Effector memory CD8-positive, alpha-beta T cell (primary cell): Measurements from ENCODE around the gene UBE2E1.
"Not testable (repeated sequence)": the region's sequence is repeated elsewhere in the genome, so short reads cannot be mapped to it uniquely, and the experiment has no call there.

Experiments
- ATAC-seq: fragments of 150-1000 bp; cut with Tn5 transposase; replicated peaks from 2 replicates; pipeline ENCODE4 v1.10.0; 2021; ENCODE audit warnings: mild to moderate bottlenecking, moderate library complexity
- DNase-seq, 3 experiments: peaks; one replicate each; pipeline ENCODE4 v3.0.0; 2021
- H3K27ac Mint-ChIP-seq, 2 donors: one replicate each; pipeline ENCODE4 v1.8.0; 2022; ENCODE audit warnings: mild to moderate bottlenecking in 2 of 2, mixed read lengths in 2 of 2, moderate library complexity in 2 of 2
- H3K27me3 Mint-ChIP-seq, 2 donors: one replicate each; pipeline ENCODE4 v1.8.0; 2022; ENCODE audit warnings: mixed read lengths in 2 of 2
- H3K36me3 Mint-ChIP-seq: one replicate; pipeline ENCODE4 v1.8.0; 2022; ENCODE audit warnings: mild to moderate bottlenecking, moderate library complexity, mixed read lengths; ENCODE audit not compliant: insufficient read depth
- H3K4me1 Mint-ChIP-seq, 2 donors: one replicate each; pipeline ENCODE4 v1.8.0; 2022; ENCODE audit warnings: low read depth in 2 of 2, mixed read lengths in 2 of 2
- H3K4me3 Mint-ChIP-seq, 2 donors: one replicate each; pipeline ENCODE4 v1.8.0; 2022; ENCODE audit warnings: mild to moderate bottlenecking in 2 of 2, mixed read lengths in 2 of 2, moderate library complexity in 2 of 2
- H3K9me3 Mint-ChIP-seq, 2 donors: one replicate each; pipeline ENCODE4 v1.8.0; 2022; ENCODE audit warnings: mixed read lengths in 2 of 2

UBE2E1 gene

GRCh38 chr3:23916886-23917678, 111.3 kb downstream of the UBE2E1 start, which contains the start of the genes NKIRAS1 and RPL15:
TSS of gene NKIRAS1 (minus strand) at chr3:23916990. CDS start at chr3:23910904, 6,086 bp downstream.
TSS of gene RPL15 (plus strand) at chr3:23917132. CDS start at chr3:23917860, 728 bp downstream.
- peaks cover 54% of the 10 kb centered on the region for H3K36me3 Mint-ChIP-seq

GRCh38 chr3:23917679-23918303, 112.0 kb downstream of the UBE2E1 start:
- H3K4me1 Mint-ChIP-seq = peaks cover 35 to 44% of the 10 kb centered on the region in 2 donors
- peaks cover 54% of the 10 kb centered on the region for H3K36me3 Mint-ChIP-seq
- DNase-seq, H3K9me3 Mint-ChIP-seq, H3K27me3 Mint-ChIP-seq, ATAC-seq: not testable (repeated sequence)
- peak overlapping the region; percentile 98 to 99 for H3K4me3 Mint-ChIP-seq
- H3K27ac Mint-ChIP-seq = peak overlapping the region; percentile 98

More at GRCh38 chr3:23916886-23917678, 111.3 kb downstream of the UBE2E1 start, which contains the start of the genes NKIRAS1 and RPL15:
- Mint-ChIP-seq H3K9me3 (no peaks in the 10 kb centered on the region), H3K27ac (peak within 1 kb of the TSS; percentile 98), H3K27me3 (no peaks in the 10 kb centered on the region), H3K4me3 (peak within 1 kb of the TSS; percentile 98 to 99), H3K4me1 (peaks cover 35 to 44% of the 10 kb centered on the region in 2 donors)
- ATAC-seq = peak; percentile 90
- DNase-seq = peak; percentile 96 to 97 (median 96)

DNA sequence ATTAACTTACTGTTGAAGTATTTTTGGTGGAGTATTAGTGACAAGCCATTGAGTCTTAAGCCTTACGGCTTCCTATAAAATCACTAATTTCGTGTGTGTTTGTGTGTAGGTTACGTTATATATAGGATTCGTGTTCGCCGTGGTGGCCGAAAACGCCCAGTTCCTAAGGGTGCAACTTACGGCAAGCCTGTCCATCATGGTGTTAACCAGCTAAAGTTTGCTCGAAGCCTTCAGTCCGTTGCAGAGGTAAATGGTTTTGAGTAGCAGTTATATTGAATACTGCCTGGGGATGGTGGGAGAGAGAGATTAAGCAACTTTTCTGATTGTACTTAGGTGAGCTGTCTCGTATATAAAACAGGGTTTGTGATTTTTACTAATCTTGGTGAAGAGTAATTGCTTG, 112.6 kb downstream of the UBE2E1 start:
- Mint-ChIP-seq H3K4me1 (peaks cover 35 to 44% of the 10 kb centered on the region in 2 donors), H3K4me3 (peak overlapping the region; percentile 98 to 99), H3K36me3 (peaks cover 54% of the 10 kb centered on the region), H3K27ac (peak overlapping the region; percentile 98)
- DNase-seq, ATAC-seq, H3K9me3 Mint-ChIP-seq, H3K27me3 Mint-ChIP-seq: not testable (repeated sequence)

DNA sequence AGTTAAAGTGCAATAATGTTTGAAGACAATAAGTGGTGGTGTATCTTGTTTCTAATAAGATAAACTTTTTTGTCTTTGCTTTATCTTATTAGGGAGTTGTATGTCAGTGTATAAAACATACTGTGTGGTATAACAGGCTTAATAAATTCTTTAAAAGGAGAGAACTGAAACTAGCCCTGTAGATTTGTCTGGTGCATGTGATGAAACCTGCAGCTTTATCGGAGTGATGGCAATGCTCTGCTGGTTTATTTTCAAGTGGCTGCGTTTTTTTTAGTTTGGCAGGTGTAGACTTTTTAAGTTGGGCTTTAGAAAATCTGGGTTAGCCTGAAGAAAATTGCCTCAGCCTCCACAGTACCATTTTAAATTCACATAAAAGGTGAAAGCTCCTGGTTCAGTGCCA, 113.9 kb downstream of the UBE2E1 start:
- H3K9me3 Mint-ChIP-seq = no peaks in the 10 kb centered on the region
- peaks cover 57% of the 10 kb centered on the region for H3K36me3 Mint-ChIP-seq
- H3K4me3 Mint-ChIP-seq = peak overlapping the region in 1 of 2 donors; percentile 98
- ATAC-seq = no peak
- H3K27me3 Mint-ChIP-seq = no peaks in the 10 kb centered on the region
- H3K27ac Mint-ChIP-seq = peak overlapping the region; percentile 98
- no peak for DNase-seq
- peaks cover 35 to 44% of the 10 kb centered on the region in 2 donors for H3K4me1 Mint-ChIP-seq

GRCh38 chr3:23920151-23920655, 114.4 kb downstream of the UBE2E1 start:
- no peaks in the 10 kb centered on the region for H3K9me3 Mint-ChIP-seq
- peaks cover 59% of the 10 kb centered on the region for H3K36me3 Mint-ChIP-seq
- DNase-seq (no peak), ATAC-seq (no peak)
- peak overlapping the region; percentile 98 for H3K27ac Mint-ChIP-seq
- H3K27me3 Mint-ChIP-seq = no peaks in the 10 kb centered on the region
- peak overlapping the region in 1 of 2 donors; percentile 10 for H3K4me3 Mint-ChIP-seq
- H3K4me1 Mint-ChIP-seq = peaks cover 32 to 40% of the 10 kb centered on the region in 2 donors

DNA sequence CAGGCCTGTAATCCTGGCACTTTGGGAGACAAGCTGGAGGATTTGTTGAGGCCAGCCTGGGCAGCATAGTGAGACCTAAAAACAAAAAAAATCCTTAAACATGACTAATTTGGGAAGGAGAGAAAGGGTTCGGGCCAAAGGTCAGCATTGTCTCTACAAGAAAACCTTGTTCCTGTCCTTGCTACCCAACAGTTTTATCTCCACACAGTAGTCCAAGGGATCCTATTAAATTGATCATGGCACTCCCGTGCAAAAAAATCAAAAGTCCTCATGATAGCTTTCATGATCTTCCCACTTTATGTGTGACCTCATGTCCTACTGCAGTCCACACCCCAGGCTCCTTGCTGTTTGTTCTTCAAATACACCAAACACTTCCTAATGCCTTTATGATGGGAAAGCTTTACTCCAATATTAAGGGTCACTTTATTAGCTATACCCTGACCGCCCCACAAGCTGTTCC, 115.3 kb downstream of the UBE2E1 start:
- no peak for DNase-seq
- ATAC-seq = no peak
- Mint-ChIP-seq H3K4me3 (no peak overlapping the region), H3K9me3 (no peaks in the 10 kb centered on the region), H3K27me3 (no peaks in the 10 kb centered on the region), H3K4me1 (peaks cover 26 to 33% of the 10 kb centered on the region in 2 donors), H3K36me3 (peaks cover 61% of the 10 kb centered on the region), H3K27ac (peak overlapping the region; percentile 54 to 98)

- Mint-ChIP-seq H3K4me1 (peaks cover 8 to 16% of the 10 kb centered on the region in 2 donors), H3K27ac (no peak overlapping the region), H3K27me3 (no peaks in the 10 kb centered on the region), H3K4me3 (no peak overlapping the region), H3K36me3 (peaks cover 35% of the 10 kb centered on the region), H3K9me3 (no peaks in the 10 kb centered on the region)
- ATAC-seq (no peak), DNase-seq (no peak)
These were observed 118.0 kb downstream of the UBE2E1 start for GRCh38 chr3:23923786-23924185.

GRCh38 chr3:23926246-23926645, 120.5 kb downstream of the UBE2E1 start:
- Mint-ChIP-seq H3K4me3 (no peak overlapping the region), H3K9me3 (no peaks in the 10 kb centered on the region), H3K36me3 (peaks cover 13% of the 10 kb centered on the region), H3K4me1 (no peaks in the 10 kb centered on the region), H3K27me3 (no peaks in the 10 kb centered on the region), H3K27ac (no peak overlapping the region)
- no peak for DNase-seq
- no peak for ATAC-seq

GRCh38 chr3:23926736-23927135, 121.0 kb downstream of the UBE2E1 start:
- peaks cover 10% of the 10 kb centered on the region for H3K36me3 Mint-ChIP-seq
- no peaks in the 10 kb centered on the region for H3K9me3 Mint-ChIP-seq
- DNase-seq = no peak
- H3K4me3 Mint-ChIP-seq = no peak overlapping the region
- no peak for ATAC-seq
- no peaks in the 10 kb centered on the region for H3K4me1 Mint-ChIP-seq
- no peak overlapping the region for H3K27ac Mint-ChIP-seq
- H3K27me3 Mint-ChIP-seq = no peaks in the 10 kb centered on the region

- ATAC-seq (no peak), DNase-seq (no peak)
- Mint-ChIP-seq H3K36me3 (peaks cover 10% of the 10 kb centered on the region), H3K27me3 (no peaks in the 10 kb centered on the region), H3K4me1 (no peaks in the 10 kb centered on the region), H3K27ac (no peak overlapping the region), H3K9me3 (no peaks in the 10 kb centered on the region), H3K4me3 (no peak overlapping the region)
These were observed 122.8 kb downstream of the UBE2E1 start for GRCh38 chr3:23928524-23928923.

DNA sequence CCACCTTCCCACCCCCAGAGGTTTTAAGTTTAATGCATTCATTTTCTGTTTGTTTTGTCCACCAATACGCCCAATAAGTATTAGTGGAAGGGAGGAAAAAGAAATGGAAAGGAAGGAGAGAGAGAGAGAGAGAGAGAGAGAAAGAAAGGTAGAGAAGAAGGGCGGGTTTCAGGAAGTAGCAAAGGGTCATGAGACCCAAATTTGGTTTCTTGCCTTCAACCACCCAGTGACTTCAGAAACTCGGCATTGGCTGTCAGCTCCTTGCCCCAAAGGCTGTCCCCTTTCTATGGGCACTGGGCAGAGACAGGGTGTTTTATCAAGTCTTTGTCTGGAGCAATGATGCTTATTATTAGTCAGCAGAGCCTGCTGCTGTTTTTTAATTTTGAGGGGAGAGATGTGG, 125.8 kb downstream of the UBE2E1 start:
- no peak for ATAC-seq
- Mint-ChIP-seq H3K36me3 (peaks cover 2% of the 10 kb centered on the region), H3K27me3 (peaks cover 3 to 4% of the 10 kb centered on the region in 2 donors), H3K9me3 (no peaks in the 10 kb centered on the region), H3K4me1 (no peaks in the 10 kb centered on the region), H3K4me3 (no peak overlapping the region), H3K27ac (no peak overlapping the region)
- DNase-seq = no peak

DNA sequence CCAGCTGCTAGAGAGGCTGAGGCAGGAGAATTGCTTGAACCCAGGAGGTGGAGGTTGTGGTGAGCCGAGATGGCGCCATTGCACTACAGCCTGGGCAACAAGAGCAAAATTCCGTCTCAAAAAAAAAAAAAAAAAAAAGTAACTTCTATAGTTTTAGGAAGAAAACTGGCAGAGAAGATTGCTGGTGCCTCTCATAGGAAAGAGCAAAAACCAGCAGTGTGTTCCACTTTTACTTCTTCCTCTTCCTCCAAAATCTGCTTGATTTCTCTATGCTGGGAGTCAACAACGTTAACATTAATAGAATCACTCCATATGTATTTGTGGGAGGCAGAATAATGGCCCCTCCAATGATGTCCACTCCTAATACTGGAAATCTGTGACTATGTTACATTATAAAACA, 126.8 kb downstream of the UBE2E1 start:
- no peak overlapping the region for H3K27ac Mint-ChIP-seq

DNA sequence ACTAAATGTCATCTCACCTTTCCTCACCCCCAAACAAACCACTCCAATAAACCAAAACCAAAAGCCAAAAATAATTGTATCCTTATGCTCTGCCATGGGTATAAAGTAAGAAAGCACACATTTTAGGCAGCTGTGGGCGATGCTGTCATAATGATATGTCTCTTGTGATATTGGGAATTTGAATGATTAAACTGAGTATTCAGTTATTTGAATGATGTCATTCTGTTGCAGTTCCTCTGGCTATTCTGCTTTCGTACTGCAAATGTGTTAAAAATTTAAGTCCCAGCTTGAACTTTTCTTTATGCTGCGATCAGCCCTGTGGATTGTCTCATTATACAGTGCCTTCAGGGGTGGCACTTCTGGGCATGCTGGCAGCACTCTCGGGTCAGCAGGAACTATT, 128.5 kb downstream of the UBE2E1 start:
- H3K36me3 Mint-ChIP-seq = peaks cover 5% of the 10 kb centered on the region
- ATAC-seq = no peak
- H3K27me3 Mint-ChIP-seq = peaks cover 4 to 9% of the 10 kb centered on the region in 2 donors
- no peak overlapping the region for H3K27ac Mint-ChIP-seq
- H3K9me3 Mint-ChIP-seq = no peaks in the 10 kb centered on the region
- H3K4me1 Mint-ChIP-seq = no peaks in the 10 kb centered on the region
- no peak for DNase-seq
- H3K4me3 Mint-ChIP-seq = no peak overlapping the region

More for the DNA sequence above, 126.8 kb downstream of the UBE2E1 start:
- Mint-ChIP-seq H3K9me3 (no peaks in the 10 kb centered on the region), H3K4me1 (no peaks in the 10 kb centered on the region), H3K4me3 (no peak overlapping the region), H3K36me3 (peaks cover 2% of the 10 kb centered on the region), H3K27me3 (peaks cover 4 to 9% of the 10 kb centered on the region in 2 donors)
- DNase-seq = no peak
- no peak for ATAC-seq
